Chondrocyte (in vitro differentiated cells): ENCODE measurements around the gene HEXIM2. TPM values are rescaled to one million over a fixed set of nuclear protein-coding genes. Genes with fewer than 3 reads are reported as not detected.

ENCODE experiments used
- DNase-seq: peaks from one replicate; pipeline ENCODE4 v3.0.0; 2021; ENCODE audit warnings: mixed read lengths, low spot score
- H3K27ac Mint-ChIP-seq: one replicate; pipeline ENCODE4 v1.8.0; 2021; ENCODE audit warnings: mild to moderate bottlenecking, moderate library complexity, mixed read lengths; ENCODE audit not compliant: unreplicated experiment
- H3K27me3 Mint-ChIP-seq: 2 replicates; pipeline ENCODE4 v1.8.0; 2021; ENCODE audit warnings: low read depth, mixed read lengths
- H3K36me3 Mint-ChIP-seq: 2 replicates; pipeline ENCODE4 v1.8.0; 2021; ENCODE audit warnings: low read depth, mixed read lengths
- H3K4me1 Mint-ChIP-seq: 2 replicates; pipeline ENCODE4 v1.8.0; 2021; ENCODE audit warnings: low read depth, mild to moderate bottlenecking, mixed read lengths
- H3K4me3 Mint-ChIP-seq: one replicate; pipeline ENCODE4 v1.8.0; 2021; ENCODE audit warnings: mild to moderate bottlenecking, moderate library complexity, mixed read lengths; ENCODE audit not compliant: unreplicated experiment
- H3K9me3 Mint-ChIP-seq: 2 replicates; pipeline ENCODE4 v1.8.0; 2021; ENCODE audit warnings: low read depth, mixed read lengths
- CTCF ChIP-seq: fragments of 200-600 bp; sonication (generic); IDR thresholded peaks from 2 replicates; pipeline ENCODE4 v1.5.0; 2021; ENCODE audit warnings: antibody characterized with exemption, mild to moderate bottlenecking, moderate library complexity
- total RNA-seq: library from RNA; stranded (reverse); gene quantifications from 3 replicates; pipeline ENCODE4 v1.2.1, GENCODE V29; 2021

The HEXIM2 gene
- total RNA-seq, 1 donor from 2014 or later: 6.4 TPM

GRCh38 chr17:45131616-45132319 is 29.9 kb upstream of the HEXIM2 start:
- no peak for DNase-seq
- peak overlapping the region; percentile 98 for H3K27ac Mint-ChIP-seq
- H3K4me3 Mint-ChIP-seq: peak overlapping the region; percentile 75
- TF ChIP-seq CTCF: peak; percentile 100
- no peaks in the 10 kb centered on the region for H3K27me3 Mint-ChIP-seq
- H3K36me3 Mint-ChIP-seq: no peaks in the 10 kb centered on the region
- H3K9me3 Mint-ChIP-seq: no peaks in the 10 kb centered on the region
- peaks cover 65% of the 10 kb centered on the region for H3K4me1 Mint-ChIP-seq

- Mint-ChIP-seq H3K27ac (peak within 1 kb of the TSS; percentile 98), H3K27me3 (no peaks in the 10 kb centered on the region), H3K9me3 (no peaks in the 10 kb centered on the region), H3K4me1 (peaks cover 60% of the 10 kb centered on the region), H3K36me3 (no peaks in the 10 kb centered on the region), H3K4me3 (peak within 1 kb of the TSS; percentile 84)
- no peak for TF ChIP-seq CTCF
- no peak for DNase-seq
These were observed 29.4 kb upstream of the HEXIM2 start, which contains the start of gene PLCD3 for GRCh38 chr17:45132320-45132571. Gene PLCD3, minus strand, starts transcription at chr17:45132515. Its CDS starts 105 bp downstream, at chr17:45132410.

- H3K36me3 Mint-ChIP-seq: no peaks in the 10 kb centered on the region
- H3K9me3 Mint-ChIP-seq: no peaks in the 10 kb centered on the region
- H3K4me3 Mint-ChIP-seq: peak overlapping the region; percentile 84
- no peak for DNase-seq
- TF ChIP-seq CTCF: peak; percentile 84
- peak overlapping the region; percentile 96 for H3K27ac Mint-ChIP-seq
- H3K27me3 Mint-ChIP-seq: no peaks in the 10 kb centered on the region
- H3K4me1 Mint-ChIP-seq: peaks cover 54% of the 10 kb centered on the region
These were observed 28.9 kb upstream of the HEXIM2 start for GRCh38 chr17:45132572-45133463.

GRCh38 chr17:45135192-45135977 is 26.3 kb upstream of the HEXIM2 start, which contains the start of gene ACBD4:
Gene ACBD4, plus strand, starts transcription at chr17:45135687. Its CDS starts 458 bp downstream, at chr17:45136145.
- H3K4me3 Mint-ChIP-seq: peak within 1 kb of the TSS; percentile 75
- peak; percentile 95 for DNase-seq
- H3K36me3 Mint-ChIP-seq: no peaks in the 10 kb centered on the region
- no peaks in the 10 kb centered on the region for H3K9me3 Mint-ChIP-seq
- H3K4me1 Mint-ChIP-seq: peaks cover 28% of the 10 kb centered on the region
- peak within 1 kb of the TSS; percentile 65 for H3K27ac Mint-ChIP-seq
- H3K27me3 Mint-ChIP-seq: no peaks in the 10 kb centered on the region
- TF ChIP-seq CTCF: peak; percentile 100
